ENCODE data around the gene HUNK.

The HUNK gene

DNA sequence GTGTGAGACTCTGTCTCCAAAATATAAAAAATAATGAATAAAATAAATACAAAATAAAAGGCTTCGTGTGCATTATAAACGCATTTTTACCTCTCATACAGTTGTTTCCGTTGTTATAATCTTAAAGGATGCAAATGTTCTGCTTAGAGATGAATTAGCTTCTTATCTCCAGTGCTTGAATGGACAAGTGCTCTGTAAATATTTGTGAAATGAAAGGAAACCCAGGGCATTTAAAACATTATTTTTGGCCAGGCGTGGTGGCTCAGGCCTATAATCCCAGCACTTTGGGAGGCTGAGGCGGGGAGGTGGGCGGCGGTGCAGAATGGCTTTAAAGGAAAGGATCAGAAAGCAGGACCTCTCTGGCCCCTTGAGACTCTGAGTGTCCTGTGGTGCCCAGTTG is 94.5 kb downstream of the HUNK start:
- TF ChIP-seq, protein P1, sequence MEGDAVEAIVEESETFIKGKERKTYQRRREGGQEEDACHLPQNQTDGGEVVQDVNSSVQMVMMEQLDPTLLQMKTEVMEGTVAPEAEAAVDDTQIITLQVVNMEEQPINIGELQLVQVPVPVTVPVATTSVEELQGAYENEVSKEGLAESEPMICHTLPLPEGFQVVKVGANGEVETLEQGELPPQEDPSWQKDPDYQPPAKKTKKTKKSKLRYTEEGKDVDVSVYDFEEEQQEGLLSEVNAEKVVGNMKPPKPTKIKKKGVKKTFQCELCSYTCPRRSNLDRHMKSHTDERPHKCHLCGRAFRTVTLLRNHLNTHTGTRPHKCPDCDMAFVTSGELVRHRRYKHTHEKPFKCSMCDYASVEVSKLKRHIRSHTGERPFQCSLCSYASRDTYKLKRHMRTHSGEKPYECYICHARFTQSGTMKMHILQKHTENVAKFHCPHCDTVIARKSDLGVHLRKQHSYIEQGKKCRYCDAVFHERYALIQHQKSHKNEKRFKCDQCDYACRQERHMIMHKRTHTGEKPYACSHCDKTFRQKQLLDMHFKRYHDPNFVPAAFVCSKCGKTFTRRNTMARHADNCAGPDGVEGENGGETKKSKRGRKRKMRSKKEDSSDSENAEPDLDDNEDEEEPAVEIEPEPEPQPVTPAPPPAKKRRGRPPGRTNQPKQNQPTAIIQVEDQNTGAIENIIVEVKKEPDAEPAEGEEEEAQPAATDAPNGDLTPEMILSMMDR (IDR thresholded peaks at IDR 0.05; ENCODE audit: insufficient read depth, missing control alignments): no peak

DNA sequence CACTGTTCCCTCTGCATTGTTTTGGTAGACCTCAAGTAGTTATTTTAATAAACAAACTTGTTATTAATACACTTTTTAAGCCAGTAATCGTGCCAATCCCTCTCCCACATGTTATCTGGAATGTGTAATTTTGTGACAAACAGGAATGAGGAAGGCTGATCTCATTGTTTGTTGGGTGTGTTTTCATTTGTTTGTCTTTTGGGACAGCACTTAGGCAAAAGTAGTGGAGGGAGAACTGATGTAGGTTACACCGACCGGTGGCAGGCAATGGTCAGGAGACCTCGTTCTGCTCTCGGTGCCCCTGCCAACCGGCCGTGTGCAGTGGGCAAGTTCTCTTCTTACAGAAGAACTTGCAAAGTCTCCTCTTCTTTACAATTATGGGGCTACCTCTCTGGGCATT is 99.8 kb downstream of the HUNK start:
- DNase-seq (ENCODE audit: insufficient read length, low spot score): no peak
- no peak for FAIRE-seq
- TF ChIP-seq, protein P1 (IDR thresholded peaks at IDR 0.05; ENCODE audit: insufficient read depth, missing control alignments): no peak

More for the DNA sequence above, 94.5 kb downstream of the HUNK start:
- FAIRE-seq (no peak), DNase-seq (ENCODE audit: insufficient read length, low spot score) (no peak)

DNA sequence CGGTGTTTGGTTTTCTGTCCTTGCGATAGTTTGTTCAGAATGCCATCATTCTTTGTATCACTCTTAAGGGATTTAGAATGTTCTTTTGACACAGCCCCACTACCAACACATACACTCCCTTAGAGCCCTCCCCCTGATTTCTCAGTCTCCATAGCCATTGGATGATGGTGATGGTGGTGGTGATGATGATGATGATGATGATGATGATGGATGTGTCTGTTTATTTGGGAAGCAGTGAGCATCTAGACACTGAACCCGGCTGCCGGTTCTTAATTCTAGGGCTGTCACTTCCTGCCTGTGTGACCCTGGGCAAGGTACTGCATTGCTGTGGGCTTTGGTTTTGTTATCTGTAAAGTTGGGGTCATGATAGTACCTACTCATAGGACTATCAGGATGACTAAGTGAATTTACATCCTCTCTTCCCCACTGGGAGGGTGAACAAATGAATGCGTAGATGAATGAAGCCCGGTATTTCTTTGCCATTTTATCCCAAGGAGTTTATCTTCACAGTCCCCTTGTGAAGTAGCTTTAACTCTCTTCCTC is 100.7 kb downstream of the HUNK start:
- TF ChIP-seq, protein P1 (IDR thresholded peaks at IDR 0.05; ENCODE audit: insufficient read depth, missing control alignments): no peak
- FAIRE-seq (no peak), DNase-seq (ENCODE audit: insufficient read length, low spot score) (no peak)

DNA sequence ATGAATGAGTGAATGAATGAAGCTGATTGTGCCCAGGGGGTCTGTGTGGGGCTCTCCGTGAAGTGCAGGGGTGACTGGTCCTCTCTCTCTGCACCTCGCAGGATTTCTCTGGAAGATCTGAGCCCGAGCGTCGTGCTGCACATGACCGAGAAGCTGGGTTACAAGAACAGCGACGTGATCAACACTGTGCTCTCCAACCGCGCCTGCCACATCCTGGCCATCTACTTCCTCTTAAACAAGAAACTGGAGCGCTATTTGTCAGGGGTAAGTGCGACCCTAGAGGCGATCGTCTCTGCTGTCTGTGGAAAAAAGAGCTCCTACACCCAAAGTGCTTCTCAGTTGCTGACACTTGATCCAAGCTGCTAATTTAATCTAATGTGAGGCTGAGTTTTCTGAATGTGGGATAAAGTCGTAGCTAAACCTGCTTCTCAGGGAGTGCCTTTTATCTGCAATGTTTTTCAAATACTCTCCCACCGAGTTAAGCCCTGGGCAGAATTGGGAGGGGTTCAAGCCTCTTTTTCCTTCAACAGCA is 101.7 kb downstream of the HUNK start:
- TF ChIP-seq, protein P1 (IDR thresholded peaks at IDR 0.05; ENCODE audit: insufficient read depth, missing control alignments): no peak
- DNase-seq (ENCODE audit: insufficient read length, low spot score): no peak

DNA sequence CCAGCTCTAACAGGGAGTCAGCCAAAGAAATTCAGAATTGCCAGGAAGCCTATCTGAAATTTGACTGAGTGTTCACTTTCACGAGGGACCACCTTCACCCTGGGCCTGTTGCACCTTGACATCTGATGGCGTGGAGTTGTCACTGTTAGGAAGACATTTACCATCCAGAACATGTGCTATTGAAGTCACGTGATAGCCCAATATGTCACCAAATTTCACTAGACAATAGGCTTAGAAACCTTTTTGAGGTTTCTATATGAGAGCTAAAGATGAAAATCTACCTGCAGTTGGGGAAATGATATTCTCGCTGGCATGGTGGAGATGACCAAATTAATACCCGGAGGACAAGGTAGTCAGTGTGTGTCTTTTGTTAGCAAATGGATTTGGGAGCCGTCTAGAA is 102.7 kb downstream of the HUNK start:
- no peak for FAIRE-seq
- TF ChIP-seq, protein P1 (IDR thresholded peaks at IDR 0.05; ENCODE audit: insufficient read depth, missing control alignments): no peak
- DNase-seq (ENCODE audit: insufficient read length, low spot score): no peak

More for the DNA sequence above, 101.7 kb downstream of the HUNK start:
- no peak for FAIRE-seq

DNA sequence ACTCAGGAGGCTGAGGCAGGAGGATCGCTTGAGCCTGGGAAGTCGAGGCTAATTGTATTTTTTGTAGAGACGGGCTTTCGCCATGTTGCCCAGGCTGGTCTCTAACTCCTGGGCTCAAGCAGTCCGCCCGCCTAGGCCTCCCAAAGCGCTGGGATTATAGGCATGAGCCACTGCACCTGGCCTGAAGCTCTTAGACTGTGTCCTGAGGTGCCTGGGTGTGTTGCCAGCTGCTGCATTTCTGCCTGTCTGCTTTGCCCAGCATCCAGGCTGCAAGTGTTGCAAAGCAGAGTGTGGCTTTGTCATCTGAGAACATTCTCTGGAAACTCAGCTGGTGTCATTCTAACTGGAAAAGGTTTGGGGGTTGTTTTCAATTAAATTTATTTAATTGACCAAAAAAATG is 105.0 kb downstream of the HUNK start:
- FAIRE-seq: no peak
- TF ChIP-seq, protein P1 (IDR thresholded peaks at IDR 0.05; ENCODE audit: insufficient read depth, missing control alignments): no peak
- no peak for DNase-seq (ENCODE audit: insufficient read length, low spot score)

DNA sequence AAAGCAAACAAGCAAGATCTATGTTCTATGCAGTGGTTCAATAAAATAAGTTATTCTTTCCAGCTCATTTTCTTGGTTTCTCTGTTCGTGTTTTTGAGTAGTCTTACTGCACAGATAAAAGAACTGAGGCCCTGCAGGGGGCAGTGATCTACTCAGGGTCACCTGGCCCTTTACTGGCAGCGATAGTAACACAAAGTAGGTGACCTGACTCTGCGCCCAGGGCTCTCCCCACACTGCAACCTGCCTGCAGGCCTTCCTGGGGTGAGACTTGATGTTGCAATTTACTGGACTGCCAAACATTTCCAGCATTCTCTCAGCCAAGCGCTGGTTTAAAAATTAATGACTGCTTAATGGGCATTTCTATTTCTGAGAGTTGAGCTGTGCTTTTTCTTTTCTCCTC is 110.3 kb downstream of the HUNK start:
- no peak for DNase-seq (ENCODE audit: insufficient read length, low spot score)
- TF ChIP-seq, protein P1 (IDR thresholded peaks at IDR 0.05; ENCODE audit: insufficient read depth, missing control alignments): no peak
- FAIRE-seq: no peak

Data from D721Med (cell line).